Activated naive CD8-positive, alpha-beta T cell treated with anti-CD3 and anti-CD28 coated beads, Interleukin-2, amount 50 U/mL, for 24 hours (primary cell): ENCODE results near the gene NFATC3.

ENCODE experiments used
- ATAC-seq: fragments of 150-1000 bp; cut with Tn5 transposase; one replicate; pipeline ENCODE4 v1.10.0; 2021
- DNase-seq: peaks from one replicate; pipeline ENCODE4 v3.0.0; 2021
- H3K27ac Mint-ChIP-seq: one replicate; pipeline ENCODE4 v1.8.0; 2021; ENCODE audit warnings: mild to moderate bottlenecking, mixed read lengths
- H3K27me3 Mint-ChIP-seq: one replicate; pipeline ENCODE4 v1.8.0; 2021; ENCODE audit warnings: mixed read lengths
- H3K36me3 Mint-ChIP-seq: one replicate; pipeline ENCODE4 v1.8.0; 2021; ENCODE audit warnings: low read depth, mixed read lengths
- H3K4me1 Mint-ChIP-seq: one replicate; pipeline ENCODE4 v1.8.0; 2021; ENCODE audit warnings: mixed read lengths
- H3K4me3 Mint-ChIP-seq: one replicate; pipeline ENCODE4 v1.8.0; 2021; ENCODE audit warnings: mild to moderate bottlenecking, moderate library complexity, mixed read lengths
- H3K9me3 Mint-ChIP-seq: one replicate; pipeline ENCODE4 v1.8.0; 2021; ENCODE audit warnings: mixed read lengths

Gene NFATC3

DNA sequence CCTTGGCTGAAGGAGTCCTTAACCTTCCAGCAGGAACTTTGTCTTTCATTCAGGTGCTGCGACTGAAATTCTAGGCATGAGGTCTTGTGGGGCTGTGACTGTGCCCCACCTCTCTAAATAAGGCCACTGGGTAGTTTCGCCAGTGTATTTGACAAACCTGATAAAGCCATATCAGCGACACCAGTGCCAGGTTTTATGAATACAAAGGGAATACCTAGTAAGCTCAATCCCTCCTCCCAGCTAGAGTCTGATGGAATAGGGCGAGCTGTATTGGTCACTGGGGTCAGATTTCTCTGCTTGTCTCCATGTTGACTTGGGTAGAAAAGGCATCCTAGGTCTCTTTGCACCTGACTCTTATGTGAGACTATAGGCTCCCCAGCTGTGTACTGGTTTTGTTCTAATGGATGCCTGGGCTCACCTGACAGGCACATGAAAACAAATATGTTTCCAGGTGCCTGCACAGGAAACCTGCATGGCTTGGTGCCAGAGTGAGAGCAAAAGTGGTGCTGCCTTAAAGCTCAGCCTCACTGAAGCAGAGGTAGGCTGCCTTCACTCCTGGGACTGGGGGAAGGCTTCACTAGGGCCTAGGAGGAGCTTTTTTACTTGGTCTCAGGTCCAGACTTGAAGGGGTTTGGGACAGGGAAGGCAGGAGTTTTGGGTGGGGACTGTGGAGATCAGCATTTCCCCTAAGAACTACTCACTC, 187.5 kb downstream of the NFATC3 start:
- Mint-ChIP-seq H3K9me3 (no peaks in the 10 kb centered on the region), H3K27me3 (no peaks in the 10 kb centered on the region), H3K36me3 (peaks cover 62% of the 10 kb centered on the region), H3K4me1 (peaks cover 91% of the 10 kb centered on the region), H3K27ac (peak overlapping the region; percentile 90), H3K4me3 (peak overlapping the region; percentile 64)
- DNase-seq (no peak), ATAC-seq (no peak)

DNA sequence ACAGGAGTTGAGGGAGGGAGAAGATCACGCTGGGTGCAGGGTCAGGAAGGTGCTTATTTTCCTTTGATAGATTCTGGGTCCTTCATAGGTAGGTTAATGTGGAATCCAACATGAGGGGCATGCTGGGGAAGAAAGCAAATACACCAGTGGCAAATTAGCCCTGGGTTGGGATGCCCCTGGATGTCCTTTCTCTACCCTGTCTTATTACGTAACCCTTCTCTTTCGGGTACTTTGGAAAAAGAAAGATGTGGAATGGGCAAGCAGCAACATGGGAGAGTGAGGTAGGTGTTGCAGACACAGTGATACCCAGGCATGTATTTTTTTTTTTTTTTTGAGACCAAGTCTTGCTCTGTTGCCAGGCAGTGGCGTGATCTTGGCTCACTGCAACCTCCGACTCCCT, 188.3 kb downstream of the NFATC3 start:
- H3K27me3 Mint-ChIP-seq = no peaks in the 10 kb centered on the region
- ATAC-seq = no peak
- H3K9me3 Mint-ChIP-seq = no peaks in the 10 kb centered on the region
- peaks cover 83% of the 10 kb centered on the region for H3K4me1 Mint-ChIP-seq
- peak overlapping the region; percentile 64 for H3K4me3 Mint-ChIP-seq
- no peak for DNase-seq
- H3K36me3 Mint-ChIP-seq = peaks cover 58% of the 10 kb centered on the region
- peak overlapping the region; percentile 90 for H3K27ac Mint-ChIP-seq

DNA sequence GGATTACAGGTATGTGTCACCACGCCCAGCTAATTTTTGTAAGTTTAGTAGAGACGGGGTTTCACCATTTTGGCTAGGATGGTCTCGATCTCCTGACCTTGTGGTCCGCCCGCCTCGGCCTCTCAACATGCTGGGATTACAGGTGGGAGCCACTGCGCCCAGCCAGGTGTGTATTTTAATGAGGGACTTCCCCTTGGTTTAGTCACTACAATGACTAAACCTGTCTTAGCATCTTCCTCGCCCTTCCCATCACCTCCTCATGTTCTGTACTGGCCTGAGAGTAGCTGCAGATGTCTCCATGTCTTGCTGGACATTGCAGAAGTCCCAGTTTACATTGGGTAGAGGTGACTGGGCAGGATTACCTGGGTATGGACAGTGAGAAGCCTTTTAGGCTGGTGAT, 188.7 kb downstream of the NFATC3 start:
- H3K27me3 Mint-ChIP-seq = no peaks in the 10 kb centered on the region
- peaks cover 79% of the 10 kb centered on the region for H3K4me1 Mint-ChIP-seq
- ATAC-seq (no peak), DNase-seq (no peak)
- H3K4me3 Mint-ChIP-seq = no peak overlapping the region
- H3K27ac Mint-ChIP-seq = peak overlapping the region; percentile 90
- no peaks in the 10 kb centered on the region for H3K9me3 Mint-ChIP-seq
- peaks cover 58% of the 10 kb centered on the region for H3K36me3 Mint-ChIP-seq

DNA sequence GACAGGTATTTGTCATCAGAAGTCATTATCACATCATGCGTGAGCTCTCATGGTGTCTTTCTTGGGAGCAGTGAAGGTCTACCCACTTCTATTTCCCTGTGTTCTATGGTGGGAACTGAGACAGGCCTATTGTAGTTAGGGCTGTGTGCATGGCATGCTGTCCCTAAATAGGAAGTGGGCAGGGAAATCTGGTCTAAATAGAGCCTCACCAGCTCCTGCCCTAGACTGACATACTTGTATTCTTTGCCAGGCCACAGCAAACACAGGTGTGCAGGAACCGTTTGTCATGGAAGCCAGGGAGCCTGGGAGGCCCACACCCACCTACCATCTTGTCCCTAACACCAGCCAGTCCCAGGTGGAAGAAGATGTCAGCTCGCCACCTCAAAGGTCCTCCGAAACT, 189.3 kb downstream of the NFATC3 start:
- Mint-ChIP-seq H3K4me3 (no peak overlapping the region), H3K9me3 (no peaks in the 10 kb centered on the region), H3K36me3 (peaks cover 55% of the 10 kb centered on the region), H3K27me3 (no peaks in the 10 kb centered on the region), H3K27ac (peak overlapping the region; percentile 90), H3K4me1 (peaks cover 77% of the 10 kb centered on the region)
- DNase-seq = no peak
- ATAC-seq = no peak

DNA sequence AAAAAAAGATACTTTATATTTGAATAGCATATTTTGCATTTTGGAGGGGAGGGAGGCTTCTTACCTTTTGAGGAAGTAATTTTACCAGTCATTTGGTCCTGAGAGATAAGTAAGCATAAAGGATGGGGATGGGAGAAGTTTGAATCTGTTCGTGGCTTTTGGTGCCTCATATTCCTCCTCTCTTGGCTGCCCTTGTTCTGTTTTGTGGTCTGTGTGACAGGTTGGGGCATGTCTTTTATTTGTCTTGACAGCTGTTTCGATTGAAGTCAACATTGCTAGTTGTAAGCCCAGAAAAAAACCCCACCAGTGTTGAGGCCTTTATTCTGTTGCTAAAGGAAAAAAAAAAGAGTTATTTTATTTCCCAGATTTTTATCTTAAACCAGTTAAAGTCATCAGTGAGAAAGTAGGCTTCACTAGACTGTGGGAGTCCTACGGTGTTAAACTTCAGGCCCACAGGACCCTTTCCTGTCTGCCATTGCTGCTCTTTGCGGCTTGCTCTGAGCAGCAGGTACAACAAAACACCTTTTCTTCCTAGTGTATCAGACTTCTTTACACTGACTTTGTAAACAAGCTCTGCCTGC, 190.5 kb downstream of the NFATC3 start:
- no peak for DNase-seq
- H3K36me3 Mint-ChIP-seq = peaks cover 58% of the 10 kb centered on the region

DNA sequence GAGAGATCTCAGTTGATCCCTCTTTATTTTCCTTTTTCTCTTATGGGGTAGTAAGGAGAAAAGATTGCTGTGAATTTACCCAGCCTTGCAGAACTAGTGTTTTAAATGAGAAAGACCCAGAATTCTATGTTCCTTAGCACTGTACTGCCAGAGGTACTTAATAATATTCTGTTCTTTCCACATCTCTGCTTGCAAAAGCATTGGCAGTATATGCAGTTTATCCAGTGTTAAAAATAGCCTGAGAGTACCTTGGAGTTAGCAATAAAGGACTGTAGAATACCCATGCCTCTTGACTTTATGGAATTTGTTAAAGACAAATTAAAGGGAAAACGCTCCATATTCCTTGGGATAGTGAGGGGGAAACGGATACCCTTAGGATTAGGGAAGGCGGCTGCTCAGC, 191.1 kb downstream of the NFATC3 start:
- Mint-ChIP-seq H3K4me3 (no peak overlapping the region), H3K4me1 (peaks cover 73% of the 10 kb centered on the region), H3K36me3 (peaks cover 59% of the 10 kb centered on the region), H3K27ac (peak overlapping the region; percentile 85), H3K27me3 (no peaks in the 10 kb centered on the region), H3K9me3 (no peaks in the 10 kb centered on the region)
- ATAC-seq (no peak), DNase-seq (no peak)

More for the DNA sequence above, 190.5 kb downstream of the NFATC3 start:
- Mint-ChIP-seq H3K4me1 (peaks cover 73% of the 10 kb centered on the region), H3K4me3 (peak overlapping the region; percentile 34), H3K27me3 (no peaks in the 10 kb centered on the region), H3K9me3 (no peaks in the 10 kb centered on the region), H3K27ac (peak overlapping the region; percentile 85)
- ATAC-seq = peak; percentile 82
